ENCODE data around the gene ING5. TPM values are rescaled to one million over a fixed set of nuclear protein-coding genes. Genes with fewer than 3 reads are reported as not detected.
"Not testable (repeated sequence)": the region's sequence is repeated elsewhere in the genome, so short reads cannot be mapped to it uniquely, and the experiment has no call there.

ING5 gene
- total and polyA plus RNA-seq, 9 donors = 21.0 to 29.4 (median 24.9) TPM

GRCh38 chr2:241759067-241759807 lies 57.4 kb downstream of the ING5 start:
- Histone ChIP-seq H3K27me3 (ENCODE audit: control insufficient read depth, insufficient read depth, low read length) (no peaks in the 10 kb centered on the region), H3K4me1 (ENCODE audit: control insufficient read depth, insufficient read depth, low read length) (no peaks in the 10 kb centered on the region), H3K4me3 (ENCODE audit: low read length) (no peak overlapping the region), H3K36me3 (ENCODE audit: control insufficient read depth, insufficient read depth, low read length) (peaks cover 50% of the 10 kb centered on the region), H3K27ac (ENCODE audit: low read length) (no peak overlapping the region), H3K9me3 (replicated peaks; ENCODE audit: control insufficient read depth, low read depth, low read length) (no peaks in the 10 kb centered on the region)
- 84% methylated on average over 5 of the region's 20 CpGs for WGBS (ENCODE audit: insufficient coverage)
- no peak for DNase-seq

GRCh38 chr2:241759893-241760292 lies 58.1 kb downstream of the ING5 start:
- not testable (repeated sequence) for H3K9me3 ChIP-seq (replicated peaks; ENCODE audit: control insufficient read depth, low read depth, low read length); H3K27ac ChIP-seq (ENCODE audit: low read length); H3K4me3 ChIP-seq (ENCODE audit: low read length); DNase-seq; H3K27me3 ChIP-seq (ENCODE audit: control insufficient read depth, insufficient read depth, low read length); H3K4me1 ChIP-seq (ENCODE audit: control insufficient read depth, insufficient read depth, low read length)
- no CpG with 5 or more reads among the region's 16 CpGs for WGBS (ENCODE audit: insufficient coverage)
- H3K36me3 ChIP-seq (ENCODE audit: control insufficient read depth, insufficient read depth, low read length) = peaks cover 45% of the 10 kb centered on the region

GRCh38 chr2:241760301-241760771 lies 58.5 kb downstream of the ING5 start:
- Histone ChIP-seq H3K27me3 (ENCODE audit: control insufficient read depth, insufficient read depth, low read length) (no peaks in the 10 kb centered on the region), H3K36me3 (ENCODE audit: control insufficient read depth, insufficient read depth, low read length) (peaks cover 42% of the 10 kb centered on the region), H3K4me1 (ENCODE audit: control insufficient read depth, insufficient read depth, low read length) (no peaks in the 10 kb centered on the region), H3K27ac (ENCODE audit: low read length) (no peak overlapping the region), H3K9me3 (replicated peaks; ENCODE audit: control insufficient read depth, low read depth, low read length) (no peaks in the 10 kb centered on the region), H3K4me3 (ENCODE audit: low read length) (no peak overlapping the region)
- no peak for DNase-seq
- 95% methylated on average over 16 of the region's 17 CpGs for WGBS (ENCODE audit: insufficient coverage)

GRCh38 chr2:241762321-241762932 lies 60.6 kb downstream of the ING5 start:
- Histone ChIP-seq H3K4me1 (ENCODE audit: control insufficient read depth, insufficient read depth, low read length) (no peaks in the 10 kb centered on the region), H3K36me3 (ENCODE audit: control insufficient read depth, insufficient read depth, low read length) (peaks cover 27% of the 10 kb centered on the region), H3K27me3 (ENCODE audit: control insufficient read depth, insufficient read depth, low read length) (no peaks in the 10 kb centered on the region), H3K4me3 (ENCODE audit: low read length) (no peak overlapping the region), H3K27ac (ENCODE audit: low read length) (no peak overlapping the region), H3K9me3 (replicated peaks; ENCODE audit: control insufficient read depth, low read depth, low read length) (no peaks in the 10 kb centered on the region)
- 63% methylated on average over 10 of the region's 18 CpGs for WGBS (ENCODE audit: insufficient coverage)
- no peak for DNase-seq

- Histone ChIP-seq H3K4me3 (ENCODE audit: low read length) (no peak overlapping the region), H3K9me3 (replicated peaks; ENCODE audit: control insufficient read depth, low read depth, low read length) (no peaks in the 10 kb centered on the region), H3K27ac (ENCODE audit: low read length) (no peak overlapping the region), H3K4me1 (ENCODE audit: control insufficient read depth, insufficient read depth, low read length) (no peaks in the 10 kb centered on the region), H3K36me3 (ENCODE audit: control insufficient read depth, insufficient read depth, low read length) (peaks cover 27% of the 10 kb centered on the region), H3K27me3 (ENCODE audit: control insufficient read depth, insufficient read depth, low read length) (no peaks in the 10 kb centered on the region)
- WGBS (ENCODE audit: insufficient coverage) = 76% methylated on average over 4 of the region's 13 CpGs
- no peak for DNase-seq
Observed at GRCh38 chr2:241762933-241763369, 61.1 kb downstream of the ING5 start.

- Histone ChIP-seq H3K4me3 (ENCODE audit: low read length) (no peak overlapping the region), H3K9me3 (replicated peaks; ENCODE audit: control insufficient read depth, low read depth, low read length) (no peaks in the 10 kb centered on the region), H3K4me1 (ENCODE audit: control insufficient read depth, insufficient read depth, low read length) (no peaks in the 10 kb centered on the region), H3K27ac (ENCODE audit: low read length) (no peak overlapping the region), H3K36me3 (ENCODE audit: control insufficient read depth, insufficient read depth, low read length) (peaks cover 25% of the 10 kb centered on the region), H3K27me3 (ENCODE audit: control insufficient read depth, insufficient read depth, low read length) (no peaks in the 10 kb centered on the region)
- DNase-seq = no peak
- WGBS (ENCODE audit: insufficient coverage) = 69% methylated on average over 8 of the region's 20 CpGs
Observed at GRCh38 chr2:241763551-241764274, 61.9 kb downstream of the ING5 start.

- DNase-seq = peak; percentile 27
- H3K36me3 ChIP-seq (ENCODE audit: control insufficient read depth, insufficient read depth, low read length) = peaks cover 17% of the 10 kb centered on the region
- H3K27me3 ChIP-seq (ENCODE audit: control insufficient read depth, insufficient read depth, low read length) = no peaks in the 10 kb centered on the region
- H3K4me1 ChIP-seq (ENCODE audit: control insufficient read depth, insufficient read depth, low read length) = no peaks in the 10 kb centered on the region
- no peaks in the 10 kb centered on the region for H3K9me3 ChIP-seq (replicated peaks; ENCODE audit: control insufficient read depth, low read depth, low read length)
- H3K27ac ChIP-seq (ENCODE audit: low read length) = no peak overlapping the region
- H3K4me3 ChIP-seq (ENCODE audit: low read length) = no peak overlapping the region
- WGBS (ENCODE audit: insufficient coverage) = 64% methylated on average over 21 of the region's 27 CpGs
Observed at GRCh38 chr2:241764275-241765241, 62.7 kb downstream of the ING5 start.

GRCh38 chr2:241767464-241768250 lies 65.8 kb downstream of the ING5 start:
- DNase-seq = no peak
- Histone ChIP-seq H3K36me3 (ENCODE audit: control insufficient read depth, insufficient read depth, low read length) (peaks cover 5% of the 10 kb centered on the region), H3K4me3 (ENCODE audit: low read length) (no peak overlapping the region), H3K4me1 (ENCODE audit: control insufficient read depth, insufficient read depth, low read length) (peaks cover 20% of the 10 kb centered on the region), H3K9me3 (replicated peaks; ENCODE audit: control insufficient read depth, low read depth, low read length) (no peaks in the 10 kb centered on the region), H3K27me3 (ENCODE audit: control insufficient read depth, insufficient read depth, low read length) (peaks cover 6% of the 10 kb centered on the region), H3K27ac (ENCODE audit: low read length) (no peak overlapping the region)
- WGBS (ENCODE audit: insufficient coverage) = 85% methylated on average over 33 of the region's 37 CpGs

- no peak overlapping the region for H3K27ac ChIP-seq (ENCODE audit: low read length)
- no peaks in the 10 kb centered on the region for H3K9me3 ChIP-seq (replicated peaks; ENCODE audit: control insufficient read depth, low read depth, low read length)
- H3K27me3 ChIP-seq (ENCODE audit: control insufficient read depth, insufficient read depth, low read length) = peaks cover 10% of the 10 kb centered on the region
- H3K4me1 ChIP-seq (ENCODE audit: control insufficient read depth, insufficient read depth, low read length) = peaks cover 20% of the 10 kb centered on the region
- no peak overlapping the region for H3K4me3 ChIP-seq (ENCODE audit: low read length)
- WGBS (ENCODE audit: insufficient coverage) = 82% methylated on average over 24 of the region's 29 CpGs
- peaks cover under 1% of the 10 kb centered on the region for H3K36me3 ChIP-seq (ENCODE audit: control insufficient read depth, insufficient read depth, low read length)
- DNase-seq = no peak
Observed at GRCh38 chr2:241768251-241768711, 66.4 kb downstream of the ING5 start.
